Endothelial cell of umbilical vein (primary cell): ENCODE data around the gene PARD6G. TPM values are rescaled to one million over a fixed set of nuclear protein-coding genes. Genes with fewer than 3 reads are reported as not detected.

Source experiments
- BruUV-seq: library from RNA; stranded (reverse); fragments of 400-500 nt; replicated peaks from 2 replicates; lab custom pipeline; 2021; lab: Mats Ljungman, UMichigan
- CTCF ChIA-PET: fragments of 300-600, 350-600 bp; sonication (Branson Sonifier 250); formaldehyde crosslinking; loops from one replicate; lab custom pipeline; 2021; ENCODE audit warnings: antibody characterized with exemption, inconsistent platforms; lab: Charles Lee
- POLR2A ChIA-PET: fragments of 300-600, 350-600 bp; sonication (Branson Sonifier 250); formaldehyde crosslinking; loops from one replicate; lab custom pipeline; 2021; ENCODE audit warnings: antibody characterized with exemption, inconsistent platforms; lab: Charles Lee
- DNase-seq: peaks from one replicate; pipeline ENCODE4 v3.0.0-alpha.2; 2011; ENCODE audit warnings: low read depth, low spot score
- FAIRE-seq: peaks from 2 replicates; lab custom pipeline; 2011; peaks lifted over from hg19 to GRCh38; lab: Jason Lieb, UNC
- H2AFZ ChIP-seq: 2 replicates; pipeline ENCODE4 v1.6.0; 2012; ENCODE audit warnings: low read depth, low read length, control low read depth, inconsistent platforms
- H3K27ac ChIP-seq: 2 replicates; pipeline ENCODE4 v1.5.1; 2011; ENCODE audit warnings: low read depth, mild to moderate bottlenecking, control low read depth, low read length, moderate library complexity; ENCODE audit not compliant: insufficient read depth
- H3K27me3 ChIP-seq, 2 experiments: 2 replicates each; pipeline versions ENCODE4 v1.6.0 to v1.6.1; 2011; ENCODE audit warnings: low read length in 2 of 2, mixed read lengths in 1 of 2; ENCODE audit not compliant: control insufficient read depth in 2 of 2, insufficient read depth in 2 of 2
- H3K36me3 ChIP-seq, 2 experiments: 2 replicates in 1 of 2; 3 replicates in 1 of 2; pipeline ENCODE4 v1.5.1; 2011; ENCODE audit warnings: low read length in 2 of 2, mild to moderate bottlenecking in 1 of 2, moderate library complexity in 1 of 2; ENCODE audit not compliant: control insufficient read depth in 2 of 2, insufficient read depth in 2 of 2; ENCODE audit errors: extremely low read depth in 1 of 2
- H3K4me1 ChIP-seq: 3 replicates; pipeline ENCODE4 v1.5.1; 2011; ENCODE audit warnings: mild to moderate bottlenecking, low read length; ENCODE audit not compliant: control insufficient read depth, insufficient read depth; ENCODE audit errors: extremely low read depth
- H3K4me2 ChIP-seq: 2 replicates; pipeline ENCODE4 v1.6.1; 2011; ENCODE audit warnings: low read length, control low read depth, mixed read lengths; ENCODE audit not compliant: insufficient read depth
- H3K4me3 ChIP-seq, 3 experiments: fragments of 200-600 bp in 1 of 3; sonication (generic), shearing (Covaris generic) in 1 of 3; replicated peaks in 1 of 3; 2 replicates each; pipeline ENCODE4 v1.5.1; 2011 to 2016; ENCODE audit warnings: control low read depth in 3 of 3, low read length in 3 of 3, mild to moderate bottlenecking in 2 of 3, inconsistent platforms in 1 of 3, low read depth in 1 of 3, moderate library complexity in 1 of 3; ENCODE audit not compliant: insufficient read depth in 1 of 3
- H3K79me2 ChIP-seq: 2 replicates; pipeline ENCODE4 v1.6.0; 2012; ENCODE audit warnings: low read length, inconsistent platforms; ENCODE audit not compliant: control insufficient read depth, insufficient read depth
- H3K9ac ChIP-seq: replicated peaks from 2 replicates; pipeline ENCODE3; 2011; ENCODE audit warnings: low read length, control low read depth; ENCODE audit not compliant: insufficient read depth; ENCODE audit errors: extremely low read depth
- H3K9me1 ChIP-seq: replicated peaks from 3 replicates; pipeline ENCODE4 v1.6.0; 2011; ENCODE audit warnings: mild to moderate bottlenecking, low read length; ENCODE audit not compliant: control insufficient read depth, insufficient read depth; ENCODE audit errors: extremely low read depth
- H3K9me3 ChIP-seq: replicated peaks from 2 replicates; pipeline ENCODE4 v1.5.1; 2012; ENCODE audit warnings: low read length, inconsistent platforms; ENCODE audit not compliant: control insufficient read depth, insufficient read depth
- H4K20me1 ChIP-seq: replicated peaks from 2 replicates; pipeline ENCODE3; 2011; ENCODE audit warnings: mild to moderate bottlenecking, low read length; ENCODE audit not compliant: control insufficient read depth, insufficient read depth; ENCODE audit errors: extremely low read depth
- EZH2 ChIP-seq: IDR thresholded peaks from 2 replicates; pipeline ENCODE4 v1.6.1; 2012; ENCODE audit warnings: borderline replicate concordance, low read depth, mild to moderate bottlenecking, moderate library complexity, low read length, inconsistent platforms; ENCODE audit not compliant: severe bottlenecking
- FOS ChIP-seq: IDR thresholded peaks from 2 replicates; pipeline ENCODE4 v1.6.1; 2011; ENCODE audit warnings: mild to moderate bottlenecking, low read length, moderate library complexity, borderline replicate concordance; ENCODE audit not compliant: insufficient read depth
- GATA2 ChIP-seq: IDR thresholded peaks from 2 replicates; pipeline ENCODE4 v1.7.0; 2011; ENCODE audit warnings: low read depth, mild to moderate bottlenecking, moderate library complexity, mixed read lengths, low read length; ENCODE audit not compliant: insufficient read length, insufficient read depth
- JUN ChIP-seq: IDR thresholded peaks from 2 replicates; pipeline ENCODE4 v1.6.1; 2011; ENCODE audit warnings: borderline replicate concordance, low read depth; ENCODE audit not compliant: insufficient read length, insufficient read depth
- MYC ChIP-seq: IDR thresholded peaks from one replicate; pipeline ENCODE4 v1.6.1; 2011; ENCODE audit warnings: mild to moderate bottlenecking, low read depth, low read length
- POLR2A ChIP-seq: IDR thresholded peaks from 2 replicates; pipeline ENCODE4 v1.6.1; 2012; ENCODE audit warnings: low read depth, mild to moderate bottlenecking, control low read depth, low read length
- POLR2AphosphoS5 ChIP-seq: IDR thresholded peaks from 2 replicates; pipeline ENCODE4 v1.6.1; 2012; ENCODE audit warnings: low read depth, mild to moderate bottlenecking, control low read depth, low read length, moderate library complexity; ENCODE audit not compliant: insufficient read depth
- dilution Hi-C: fragments of 300-500 bp; cut with MboI; formaldehyde crosslinking; loops from one replicate; pipeline ENCODE4 v1.15.0; 2019; ENCODE audit warnings: low sequenced_read_pairs; ENCODE audit not compliant: extremely low pct_ligation_motif_present
- intact Hi-C: fragments of 100-400 bp; cut with micrococcal nuclease; formaldehyde crosslinking; loops from one replicate; pipeline ENCODE4 v1.10.0; 2022
- polyA plus RNA-seq, 4 experiments: library from polyadenylated mRNA; depleted of rRNA in 3 of 4; stranded (reverse) in 3 of 4; unstranded in 1 of 4; fragments of >200 nt; gene quantifications; 2 replicates each; pipeline versions ENCODE4 v1.2.1 to v1.2.3, GENCODE V29; 2011 to 2012; ENCODE audit warnings: missing spikeins in 1 of 4
- total RNA-seq: library from RNA; stranded (reverse); gene quantifications from 2 replicates; pipeline ENCODE4 v1.2.3, GENCODE V29; 2021
- TF ChIP-seq, protein P1 (sequence below): IDR thresholded peaks from 2 replicates; pipeline ENCODE4 v1.6.1; 2011; ENCODE audit not compliant: insufficient read depth, insufficient read length
- TF ChIP-seq, protein P2 (sequence below), 2 donors: IDR thresholded peaks; 1 replicate in 1 of 2; 2 replicates in 1 of 2; pipeline ENCODE4 v1.5.1; 2011; ENCODE audit warnings: low read length in 2 of 2, mild to moderate bottlenecking in 2 of 2, moderate library complexity in 2 of 2, control low read depth in 1 of 2, inconsistent platforms in 1 of 2, low read depth in 1 of 2; ENCODE audit not compliant: insufficient read depth in 1 of 2; ENCODE audit errors: extremely low read depth in 1 of 2

Gene PARD6G
- total and polyA plus RNA-seq, 2 donors (not counting 3 experiments of a cell fraction or from before 2014, with no cell fraction given), result 1.2 to 1.8 TPM

DNA sequence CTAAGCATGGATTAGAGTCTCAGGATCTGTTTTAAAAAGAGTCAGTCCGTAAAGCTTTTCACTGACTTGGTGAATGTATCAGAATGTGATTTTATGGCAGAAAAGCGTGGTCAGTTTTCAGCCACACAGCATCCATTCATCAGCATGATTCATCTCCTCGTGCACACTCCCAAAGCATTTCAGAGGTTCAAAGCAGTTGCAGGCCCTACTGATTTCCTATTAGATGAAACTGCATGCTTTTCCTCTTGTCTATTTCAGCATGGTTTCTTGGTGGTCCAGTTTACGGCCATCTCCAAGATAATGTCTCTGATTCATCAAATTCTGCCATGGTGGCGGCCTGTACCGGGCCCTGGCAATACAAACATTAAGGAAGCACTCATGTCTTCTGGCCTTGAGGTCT lies 4.8 kb upstream of the PARD6G start:
- Histone ChIP-seq H3K79me2 (no peaks in the 10 kb centered on the region), H3K27me3 (peaks cover 8 to 13% of the 10 kb centered on the region in 2 experiments), H4K20me1 (no peaks in the 10 kb centered on the region), H3K36me3 (no peaks in the 10 kb centered on the region), H3K9me1 (no peaks in the 10 kb centered on the region), H3K9ac (no peak overlapping the region), H3K9me3 (no peaks in the 10 kb centered on the region), H3K4me1 (peaks cover under 1% of the 10 kb centered on the region), H2AFZ (no peak overlapping the region), H3K4me2 (no peak overlapping the region), H3K4me3 (no peak overlapping the region), H3K27ac (no peak overlapping the region)
- intact Hi-C loops, result no loop called here
- DNase-seq (no peak), FAIRE-seq (no peak)
- dilution Hi-C loops, result no loop called here
- POLR2A ChIA-PET, result no interaction called here
- BruUV-seq, result no TSS peak
- CTCF ChIA-PET, result interaction anchor here (0.8 to 1.2 kb wide), 2 partner anchors 81 to 93 kb away, joined by 3 read pairs; no protein-coding TSS in a partner anchor
- TF ChIP-seq, protein P1, sequence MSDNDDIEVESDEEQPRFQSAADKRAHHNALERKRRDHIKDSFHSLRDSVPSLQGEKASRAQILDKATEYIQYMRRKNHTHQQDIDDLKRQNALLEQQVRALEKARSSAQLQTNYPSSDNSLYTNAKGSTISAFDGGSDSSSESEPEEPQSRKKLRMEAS, result no peak
- no peak for TF ChIP-seq POLR2AphosphoS5
- TF ChIP-seq, protein P2, sequence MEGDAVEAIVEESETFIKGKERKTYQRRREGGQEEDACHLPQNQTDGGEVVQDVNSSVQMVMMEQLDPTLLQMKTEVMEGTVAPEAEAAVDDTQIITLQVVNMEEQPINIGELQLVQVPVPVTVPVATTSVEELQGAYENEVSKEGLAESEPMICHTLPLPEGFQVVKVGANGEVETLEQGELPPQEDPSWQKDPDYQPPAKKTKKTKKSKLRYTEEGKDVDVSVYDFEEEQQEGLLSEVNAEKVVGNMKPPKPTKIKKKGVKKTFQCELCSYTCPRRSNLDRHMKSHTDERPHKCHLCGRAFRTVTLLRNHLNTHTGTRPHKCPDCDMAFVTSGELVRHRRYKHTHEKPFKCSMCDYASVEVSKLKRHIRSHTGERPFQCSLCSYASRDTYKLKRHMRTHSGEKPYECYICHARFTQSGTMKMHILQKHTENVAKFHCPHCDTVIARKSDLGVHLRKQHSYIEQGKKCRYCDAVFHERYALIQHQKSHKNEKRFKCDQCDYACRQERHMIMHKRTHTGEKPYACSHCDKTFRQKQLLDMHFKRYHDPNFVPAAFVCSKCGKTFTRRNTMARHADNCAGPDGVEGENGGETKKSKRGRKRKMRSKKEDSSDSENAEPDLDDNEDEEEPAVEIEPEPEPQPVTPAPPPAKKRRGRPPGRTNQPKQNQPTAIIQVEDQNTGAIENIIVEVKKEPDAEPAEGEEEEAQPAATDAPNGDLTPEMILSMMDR (IDR thresholded peaks at IDR 0.05; ENCODE audit: extremely low read depth in 1 of 2, insufficient read depth in 1 of 2, low read depth in 1 of 2, low read length in 2 of 2), result no peak
- TF ChIP-seq JUN, result no peak
- no peak for TF ChIP-seq EZH2
- no peak for TF ChIP-seq GATA2
- no peak for TF ChIP-seq POLR2A
- TF ChIP-seq FOS, result no peak
- TF ChIP-seq MYC, result no peak
